ENCODE data around the gene TRPV6.

TRPV6 gene

GRCh38 chr7:142894985-142895593 lies 9.5 kb upstream of the TRPV6 start:
- TF ChIP-seq TAF1 (IDR thresholded peaks at IDR 0.05; ENCODE audit: borderline replicate concordance, insufficient read depth, low read length), result no peak
- TF ChIP-seq, protein P1, sequence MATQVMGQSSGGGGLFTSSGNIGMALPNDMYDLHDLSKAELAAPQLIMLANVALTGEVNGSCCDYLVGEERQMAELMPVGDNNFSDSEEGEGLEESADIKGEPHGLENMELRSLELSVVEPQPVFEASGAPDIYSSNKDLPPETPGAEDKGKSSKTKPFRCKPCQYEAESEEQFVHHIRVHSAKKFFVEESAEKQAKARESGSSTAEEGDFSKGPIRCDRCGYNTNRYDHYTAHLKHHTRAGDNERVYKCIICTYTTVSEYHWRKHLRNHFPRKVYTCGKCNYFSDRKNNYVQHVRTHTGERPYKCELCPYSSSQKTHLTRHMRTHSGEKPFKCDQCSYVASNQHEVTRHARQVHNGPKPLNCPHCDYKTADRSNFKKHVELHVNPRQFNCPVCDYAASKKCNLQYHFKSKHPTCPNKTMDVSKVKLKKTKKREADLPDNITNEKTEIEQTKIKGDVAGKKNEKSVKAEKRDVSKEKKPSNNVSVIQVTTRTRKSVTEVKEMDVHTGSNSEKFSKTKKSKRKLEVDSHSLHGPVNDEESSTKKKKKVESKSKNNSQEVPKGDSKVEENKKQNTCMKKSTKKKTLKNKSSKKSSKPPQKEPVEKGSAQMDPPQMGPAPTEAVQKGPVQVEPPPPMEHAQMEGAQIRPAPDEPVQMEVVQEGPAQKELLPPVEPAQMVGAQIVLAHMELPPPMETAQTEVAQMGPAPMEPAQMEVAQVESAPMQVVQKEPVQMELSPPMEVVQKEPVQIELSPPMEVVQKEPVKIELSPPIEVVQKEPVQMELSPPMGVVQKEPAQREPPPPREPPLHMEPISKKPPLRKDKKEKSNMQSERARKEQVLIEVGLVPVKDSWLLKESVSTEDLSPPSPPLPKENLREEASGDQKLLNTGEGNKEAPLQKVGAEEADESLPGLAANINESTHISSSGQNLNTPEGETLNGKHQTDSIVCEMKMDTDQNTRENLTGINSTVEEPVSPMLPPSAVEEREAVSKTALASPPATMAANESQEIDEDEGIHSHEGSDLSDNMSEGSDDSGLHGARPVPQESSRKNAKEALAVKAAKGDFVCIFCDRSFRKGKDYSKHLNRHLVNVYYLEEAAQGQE (IDR thresholded peaks at IDR 0.05; ENCODE audit: insufficient read depth in 1 of 2, low read depth in 2 of 2, low read length in 2 of 2), result no peak
- no peak for TF ChIP-seq FOXP2 (optimal IDR thresholded peaks at IDR 0.05; ENCODE audit: borderline replicate concordance, extremely low read depth, extremely low read length, insufficient read depth)
- TF ChIP-seq POLR2AphosphoS5 (IDR thresholded peaks at IDR 0.05; ENCODE audit: low read depth, low read length), result no peak
- no peak for TF ChIP-seq SIN3A (IDR thresholded peaks at IDR 0.05; ENCODE audit: borderline replicate concordance, insufficient read depth, low read length)

GRCh38 chr7:142894112-142894984 lies 8.8 kb upstream of the TRPV6 start:
- TF ChIP-seq FOXP2 (optimal IDR thresholded peaks at IDR 0.05; ENCODE audit: borderline replicate concordance, extremely low read depth, extremely low read length, insufficient read depth), result no peak
- no peak for TF ChIP-seq TAF1 (IDR thresholded peaks at IDR 0.05; ENCODE audit: borderline replicate concordance, insufficient read depth, low read length)
- no peak for TF ChIP-seq POLR2AphosphoS5 (IDR thresholded peaks at IDR 0.05; ENCODE audit: low read depth, low read length)
- no peak for TF ChIP-seq SIN3A (IDR thresholded peaks at IDR 0.05; ENCODE audit: borderline replicate concordance, insufficient read depth, low read length)
- TF ChIP-seq, protein P1 (IDR thresholded peaks at IDR 0.05; ENCODE audit: insufficient read depth in 1 of 2, low read depth in 2 of 2, low read length in 2 of 2), result no peak

DNA sequence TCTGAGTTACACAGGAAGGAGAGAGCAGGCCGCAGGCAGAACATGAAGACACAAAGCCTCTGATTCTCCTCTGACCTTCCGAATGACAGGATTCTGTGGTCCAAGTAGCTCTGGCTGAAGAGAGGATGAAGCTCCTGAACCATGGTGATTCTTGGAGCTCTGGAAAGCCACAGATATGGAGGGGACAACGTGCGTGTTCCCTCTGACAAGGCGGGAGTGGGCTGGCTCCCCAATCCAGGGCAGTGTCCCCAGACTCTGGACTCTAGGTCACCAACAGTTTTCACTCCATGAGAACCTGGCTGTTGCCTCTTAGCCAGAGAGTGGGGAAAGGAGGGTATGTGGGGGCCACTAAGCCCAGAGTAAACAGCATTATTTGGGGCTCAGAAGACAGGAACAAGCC lies 7.4 kb upstream of the TRPV6 start:
- TF ChIP-seq POLR2AphosphoS5 (IDR thresholded peaks at IDR 0.05; ENCODE audit: low read depth, low read length) (no peak), FOXP2 (optimal IDR thresholded peaks at IDR 0.05; ENCODE audit: borderline replicate concordance, extremely low read depth, extremely low read length, insufficient read depth) (no peak), TAF1 (IDR thresholded peaks at IDR 0.05; ENCODE audit: borderline replicate concordance, insufficient read depth, low read length) (no peak), SIN3A (IDR thresholded peaks at IDR 0.05; ENCODE audit: borderline replicate concordance, insufficient read depth, low read length) (no peak)
- TF ChIP-seq, protein P1 (IDR thresholded peaks at IDR 0.05; ENCODE audit: insufficient read depth in 1 of 2, low read depth in 2 of 2, low read length in 2 of 2), result no peak

DNA sequence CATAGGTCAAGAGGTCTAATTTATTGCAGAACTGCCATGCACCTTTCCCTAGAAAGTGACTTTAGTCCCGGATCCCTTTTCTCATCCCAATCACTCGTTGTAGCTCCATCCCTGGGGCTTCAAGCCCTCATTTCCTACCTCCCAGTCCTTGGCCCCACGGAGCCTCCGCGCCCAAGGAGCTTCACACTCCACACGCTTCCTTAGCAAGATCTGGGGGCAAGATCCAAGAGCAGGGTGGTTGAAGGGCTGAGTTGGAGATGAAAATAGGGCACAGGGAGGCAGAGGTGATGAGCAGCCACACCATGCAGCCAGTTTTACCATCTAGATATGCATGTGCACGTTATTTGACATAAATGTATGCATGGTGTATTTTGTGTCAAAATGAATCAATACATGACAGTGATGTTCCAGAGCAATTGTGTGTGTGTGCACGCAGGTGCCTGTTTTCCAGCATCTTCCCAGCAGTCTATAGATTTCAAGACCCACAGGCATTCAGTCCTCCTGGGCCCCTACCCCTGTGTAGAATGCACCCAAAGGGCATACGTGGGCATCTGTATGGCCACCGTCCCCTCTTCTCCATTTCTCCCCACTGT lies 6.0 kb upstream of the TRPV6 start:
- TF ChIP-seq TAF1 (IDR thresholded peaks at IDR 0.05; ENCODE audit: borderline replicate concordance, insufficient read depth, low read length) (no peak), POLR2AphosphoS5 (IDR thresholded peaks at IDR 0.05; ENCODE audit: low read depth, low read length) (no peak), FOXP2 (optimal IDR thresholded peaks at IDR 0.05; ENCODE audit: borderline replicate concordance, extremely low read depth, extremely low read length, insufficient read depth) (no peak), SIN3A (IDR thresholded peaks at IDR 0.05; ENCODE audit: borderline replicate concordance, insufficient read depth, low read length) (no peak)
- TF ChIP-seq, protein P1 (IDR thresholded peaks at IDR 0.05; ENCODE audit: insufficient read depth in 1 of 2, low read depth in 2 of 2, low read length in 2 of 2), result no peak

All from PFSK-1 (cell line).